ENCODE measurements around the gene SLC25A34.

The SLC25A34 gene
- long read RNA-seq: 0 reads

DNA sequence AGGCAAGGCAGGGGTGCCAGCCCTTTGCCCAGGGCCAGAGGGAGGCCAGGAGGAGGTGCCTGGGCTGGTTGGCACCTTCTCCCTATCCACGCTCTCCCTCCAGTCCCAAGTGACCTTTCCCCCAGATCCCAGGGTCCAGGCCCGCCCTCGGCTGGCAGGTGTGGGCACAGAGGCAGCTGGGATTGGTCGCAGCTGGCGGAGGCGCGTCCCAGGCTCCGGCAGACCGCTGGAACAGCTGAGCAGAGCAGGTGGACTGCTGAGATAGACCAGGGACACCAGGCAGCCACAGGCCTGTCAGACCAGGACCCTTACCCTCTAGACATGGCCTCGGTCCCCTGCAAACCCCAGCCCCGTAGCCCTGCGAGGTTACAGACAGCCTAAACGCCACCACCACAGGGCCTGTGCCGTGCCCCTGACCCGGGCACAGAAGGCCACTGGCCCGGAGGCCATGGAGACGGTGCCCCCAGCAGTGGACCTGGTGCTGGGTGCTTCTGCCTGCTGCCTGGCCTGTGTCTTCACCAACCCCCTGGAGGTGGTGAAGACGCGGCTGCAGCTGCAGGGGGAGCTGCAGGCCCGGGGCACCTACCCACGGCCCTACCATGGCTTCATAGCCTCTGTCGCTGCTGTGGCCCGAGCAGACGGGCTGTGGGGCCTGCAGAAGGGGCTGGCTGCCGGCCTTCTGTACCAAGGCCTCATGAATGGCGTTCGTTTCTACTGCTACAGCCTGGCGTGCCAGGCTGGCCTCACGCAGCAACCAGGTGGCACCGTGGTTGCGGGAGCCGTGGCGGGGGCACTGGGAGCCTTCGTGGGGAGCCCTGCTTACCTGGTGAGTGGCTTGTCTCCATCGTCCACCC, at the start of gene SLC25A34:
Gene SLC25A34, plus strand, starts transcription at position 221 of the 854 bp plus-strand sequence. Its CDS starts 228 bp downstream, at position 449.
- no peak for DNase-seq (ENCODE audit: low read depth in 1 of 2, low spot score in 1 of 2)
- H3K27ac ChIP-seq (replicated peaks): no peak within 1 kb of the TSS
- no peak within 1 kb of the TSS for H3K4me3 ChIP-seq (replicated peaks; ENCODE audit: insufficient read depth, low read length)
- no peaks in the 10 kb centered on the region for H3K27me3 ChIP-seq (ENCODE audit: insufficient read depth, poor library complexity, severe bottlenecking)
- TF ChIP-seq SPI1 (IDR thresholded peaks at IDR 0.05; ENCODE audit: borderline replicate concordance, low read depth): no peak
- no peak for TF ChIP-seq POLR2AphosphoS5 (IDR thresholded peaks at IDR 0.05; ENCODE audit: low read depth)
- TF ChIP-seq, protein P1, sequence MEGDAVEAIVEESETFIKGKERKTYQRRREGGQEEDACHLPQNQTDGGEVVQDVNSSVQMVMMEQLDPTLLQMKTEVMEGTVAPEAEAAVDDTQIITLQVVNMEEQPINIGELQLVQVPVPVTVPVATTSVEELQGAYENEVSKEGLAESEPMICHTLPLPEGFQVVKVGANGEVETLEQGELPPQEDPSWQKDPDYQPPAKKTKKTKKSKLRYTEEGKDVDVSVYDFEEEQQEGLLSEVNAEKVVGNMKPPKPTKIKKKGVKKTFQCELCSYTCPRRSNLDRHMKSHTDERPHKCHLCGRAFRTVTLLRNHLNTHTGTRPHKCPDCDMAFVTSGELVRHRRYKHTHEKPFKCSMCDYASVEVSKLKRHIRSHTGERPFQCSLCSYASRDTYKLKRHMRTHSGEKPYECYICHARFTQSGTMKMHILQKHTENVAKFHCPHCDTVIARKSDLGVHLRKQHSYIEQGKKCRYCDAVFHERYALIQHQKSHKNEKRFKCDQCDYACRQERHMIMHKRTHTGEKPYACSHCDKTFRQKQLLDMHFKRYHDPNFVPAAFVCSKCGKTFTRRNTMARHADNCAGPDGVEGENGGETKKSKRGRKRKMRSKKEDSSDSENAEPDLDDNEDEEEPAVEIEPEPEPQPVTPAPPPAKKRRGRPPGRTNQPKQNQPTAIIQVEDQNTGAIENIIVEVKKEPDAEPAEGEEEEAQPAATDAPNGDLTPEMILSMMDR (IDR thresholded peaks at IDR 0.05; ENCODE audit: insufficient read depth, low read length): no peak
- TF ChIP-seq, protein P2, sequence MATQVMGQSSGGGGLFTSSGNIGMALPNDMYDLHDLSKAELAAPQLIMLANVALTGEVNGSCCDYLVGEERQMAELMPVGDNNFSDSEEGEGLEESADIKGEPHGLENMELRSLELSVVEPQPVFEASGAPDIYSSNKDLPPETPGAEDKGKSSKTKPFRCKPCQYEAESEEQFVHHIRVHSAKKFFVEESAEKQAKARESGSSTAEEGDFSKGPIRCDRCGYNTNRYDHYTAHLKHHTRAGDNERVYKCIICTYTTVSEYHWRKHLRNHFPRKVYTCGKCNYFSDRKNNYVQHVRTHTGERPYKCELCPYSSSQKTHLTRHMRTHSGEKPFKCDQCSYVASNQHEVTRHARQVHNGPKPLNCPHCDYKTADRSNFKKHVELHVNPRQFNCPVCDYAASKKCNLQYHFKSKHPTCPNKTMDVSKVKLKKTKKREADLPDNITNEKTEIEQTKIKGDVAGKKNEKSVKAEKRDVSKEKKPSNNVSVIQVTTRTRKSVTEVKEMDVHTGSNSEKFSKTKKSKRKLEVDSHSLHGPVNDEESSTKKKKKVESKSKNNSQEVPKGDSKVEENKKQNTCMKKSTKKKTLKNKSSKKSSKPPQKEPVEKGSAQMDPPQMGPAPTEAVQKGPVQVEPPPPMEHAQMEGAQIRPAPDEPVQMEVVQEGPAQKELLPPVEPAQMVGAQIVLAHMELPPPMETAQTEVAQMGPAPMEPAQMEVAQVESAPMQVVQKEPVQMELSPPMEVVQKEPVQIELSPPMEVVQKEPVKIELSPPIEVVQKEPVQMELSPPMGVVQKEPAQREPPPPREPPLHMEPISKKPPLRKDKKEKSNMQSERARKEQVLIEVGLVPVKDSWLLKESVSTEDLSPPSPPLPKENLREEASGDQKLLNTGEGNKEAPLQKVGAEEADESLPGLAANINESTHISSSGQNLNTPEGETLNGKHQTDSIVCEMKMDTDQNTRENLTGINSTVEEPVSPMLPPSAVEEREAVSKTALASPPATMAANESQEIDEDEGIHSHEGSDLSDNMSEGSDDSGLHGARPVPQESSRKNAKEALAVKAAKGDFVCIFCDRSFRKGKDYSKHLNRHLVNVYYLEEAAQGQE (IDR thresholded peaks at IDR 0.05; ENCODE audit: insufficient replicate concordance, low read depth): no peak
- TF ChIP-seq GABPA (IDR thresholded peaks at IDR 0.05; ENCODE audit: low read depth): no peak

DNA sequence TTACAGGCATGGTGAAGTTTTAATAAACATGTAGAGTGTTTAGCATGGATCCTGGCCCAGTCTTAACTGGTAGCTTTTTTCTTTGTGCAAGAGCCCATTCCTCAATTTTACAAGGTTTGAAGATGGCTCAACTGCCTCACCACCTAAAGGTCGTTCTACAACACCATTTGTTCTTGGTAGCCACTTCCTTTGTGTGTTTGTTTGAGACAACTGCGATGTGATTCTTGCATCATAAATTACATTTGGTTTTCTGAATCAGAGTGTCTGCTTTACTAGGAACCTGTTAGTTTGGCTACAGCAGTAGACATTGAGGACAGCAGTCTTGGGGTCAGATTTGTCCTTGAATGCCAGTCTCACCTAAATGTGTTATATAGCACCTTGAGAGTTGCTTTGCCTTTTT, 48.6 kb upstream of the SLC25A34 start:
- no peak for DNase-seq (ENCODE audit: low read depth in 1 of 2, low spot score in 1 of 2)
- Histone ChIP-seq H3K4me3 (replicated peaks; ENCODE audit: insufficient read depth, low read length) (no peak overlapping the region), H3K27me3 (ENCODE audit: insufficient read depth, poor library complexity, severe bottlenecking) (no peaks in the 10 kb centered on the region), H3K27ac (replicated peaks) (no peak overlapping the region)
- TF ChIP-seq GABPA (IDR thresholded peaks at IDR 0.05; ENCODE audit: low read depth): no peak
- TF ChIP-seq, protein P2 (IDR thresholded peaks at IDR 0.05; ENCODE audit: insufficient replicate concordance, low read depth): no peak
- TF ChIP-seq SPI1 (IDR thresholded peaks at IDR 0.05; ENCODE audit: borderline replicate concordance, low read depth): no peak
- TF ChIP-seq, protein P1 (IDR thresholded peaks at IDR 0.05; ENCODE audit: insufficient read depth, low read length): no peak
- TF ChIP-seq POLR2AphosphoS5 (IDR thresholded peaks at IDR 0.05; ENCODE audit: low read depth): no peak

DNA sequence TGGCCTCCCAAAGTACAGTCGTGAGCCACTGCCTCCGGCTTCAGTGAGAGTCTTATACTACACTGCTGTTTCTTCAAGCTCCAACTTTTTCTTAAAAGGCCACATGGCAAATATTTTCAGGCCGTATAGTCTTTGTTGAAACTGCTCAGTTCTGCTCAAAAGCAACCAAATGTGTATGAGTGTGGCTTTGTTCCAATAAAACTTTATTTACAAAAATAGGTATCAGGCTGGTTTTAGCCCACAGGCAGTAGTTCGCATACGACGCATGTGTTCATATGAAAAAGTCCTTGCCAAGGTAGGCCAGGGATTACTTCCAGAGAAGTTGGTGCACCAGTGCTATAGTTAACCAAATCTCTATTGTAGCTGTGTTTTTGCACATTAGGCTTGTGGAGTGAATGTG, 45.7 kb upstream of the SLC25A34 start:
- no peak for TF ChIP-seq GABPA (IDR thresholded peaks at IDR 0.05; ENCODE audit: low read depth)
- TF ChIP-seq, protein P2 (IDR thresholded peaks at IDR 0.05; ENCODE audit: insufficient replicate concordance, low read depth): no peak
- TF ChIP-seq POLR2AphosphoS5 (IDR thresholded peaks at IDR 0.05; ENCODE audit: low read depth): no peak
- TF ChIP-seq, protein P1 (IDR thresholded peaks at IDR 0.05; ENCODE audit: insufficient read depth, low read length): no peak
- TF ChIP-seq SPI1 (IDR thresholded peaks at IDR 0.05; ENCODE audit: borderline replicate concordance, low read depth): no peak
- H3K27ac ChIP-seq (replicated peaks): no peak overlapping the region
- no peak for DNase-seq (ENCODE audit: low read depth in 1 of 2, low spot score in 1 of 2)
- H3K27me3 ChIP-seq (ENCODE audit: insufficient read depth, poor library complexity, severe bottlenecking): no peaks in the 10 kb centered on the region
- no peak overlapping the region for H3K4me3 ChIP-seq (replicated peaks; ENCODE audit: insufficient read depth, low read length)

All from HL-60 (cell line).